WTC11 (cell line): ENCODE data around the gene GLRB. TPM values are rescaled to one million over a fixed set of nuclear protein-coding genes. Genes with fewer than 3 reads are reported as not detected.
"Not testable (repeated sequence)": the region's sequence is repeated elsewhere in the genome, so short reads cannot be mapped to it uniquely, and the experiment has no call there.

Source experiments
- ATAC-seq: fragments of 200-7000 bp; cut with Tn5 transposase; 2 replicates; pipeline ENCODE4 v1.10.0; 2021; ENCODE audit warnings: mild to moderate bottlenecking, moderate library complexity
- CTCF ChIA-PET: fragments of 300-600 bp; sonication (Branson Sonifier 250); formaldehyde crosslinking; loops from one replicate; lab custom pipeline; 2021; ENCODE audit warnings: antibody characterized with exemption; lab: Charles Lee
- POLR2A ChIA-PET: fragments of 350-600 bp; sonication (Branson Sonifier 250); formaldehyde crosslinking; loops from one replicate; lab custom pipeline; 2021; ENCODE audit warnings: antibody characterized with exemption; lab: Charles Lee
- DNase-seq: peaks from one replicate; pipeline ENCODE4 v3.0.0; 2021; ENCODE audit warnings: low spot score
- H3K27ac Mint-ChIP-seq: 2 replicates; pipeline ENCODE4 v1.8.0; 2021; ENCODE audit warnings: mixed read lengths
- H3K27me3 Mint-ChIP-seq: 2 replicates; pipeline ENCODE4 v1.8.0; 2021; ENCODE audit warnings: low read depth, mild to moderate bottlenecking, moderate library complexity, mixed read lengths
- H3K36me3 Mint-ChIP-seq: 2 replicates; pipeline ENCODE4 v1.8.0; 2021; ENCODE audit warnings: mixed read lengths
- H3K4me1 Mint-ChIP-seq: 2 replicates; pipeline ENCODE4 v1.8.0; 2022; ENCODE audit warnings: mixed read lengths
- H3K4me3 Mint-ChIP-seq: 2 replicates; pipeline ENCODE4 v1.8.0; 2021; ENCODE audit warnings: mild to moderate bottlenecking, moderate library complexity, mixed read lengths
- H3K9me3 Mint-ChIP-seq: 2 replicates; pipeline ENCODE4 v1.8.0; 2021; ENCODE audit warnings: mixed read lengths
- IRF2 ChIP-seq: sonication (generic); formaldehyde crosslinking; IDR thresholded peaks from 2 replicates; pipeline ENCODE4 v1.8.0; 2022; ENCODE audit warnings: low read depth, missing genetic modification reagents, borderline replicate concordance
- KAT7 ChIP-seq: sonication (generic); formaldehyde crosslinking; IDR thresholded peaks from 2 replicates; pipeline ENCODE4 v1.8.1; 2023; ENCODE audit warnings: missing genetic modification reagents, mild to moderate bottlenecking, borderline replicate concordance
- MYBL2 ChIP-seq: sonication (generic); formaldehyde crosslinking; IDR thresholded peaks from 2 replicates; pipeline ENCODE4 v1.8.1; 2023; ENCODE audit warnings: mild to moderate bottlenecking, moderate library complexity, missing genetic modification reagents
- NFE2L1 ChIP-seq: sonication (generic); formaldehyde crosslinking; IDR thresholded peaks from 2 replicates; pipeline ENCODE4 v1.8.1; 2023; ENCODE audit warnings: missing genetic modification reagents
- NFYB ChIP-seq: sonication (generic); formaldehyde crosslinking; conservative IDR thresholded peaks from 2 replicates; pipeline ENCODE4 v1.8.0; 2022; ENCODE audit warnings: low read depth, missing genetic modification reagents
- SMAD4 ChIP-seq: sonication (generic); formaldehyde crosslinking; IDR thresholded peaks from 2 replicates; pipeline ENCODE4 v1.8.0; 2022; ENCODE audit warnings: mild to moderate bottlenecking, missing genetic modification reagents
- TEAD1 ChIP-seq: sonication (generic); formaldehyde crosslinking; IDR thresholded peaks from 2 replicates; pipeline ENCODE4 v1.8.0; 2022; ENCODE audit warnings: mild to moderate bottlenecking, missing genetic modification reagents
- ZNF121 ChIP-seq: sonication (generic); formaldehyde crosslinking; IDR thresholded peaks from 2 replicates; pipeline ENCODE4 v1.8.0; 2023; ENCODE audit warnings: missing genetic modification reagents
- ZNF232 ChIP-seq: sonication (generic); formaldehyde crosslinking; IDR thresholded peaks from 2 replicates; pipeline ENCODE4 v1.8.0; 2022; ENCODE audit warnings: mild to moderate bottlenecking, missing genetic modification reagents
- total RNA-seq: library from RNA; stranded (reverse); gene quantifications from 3 replicates; pipeline ENCODE4 v1.2.3, GENCODE V29; 2021
- TF ChIP-seq, protein P1 (sequence below): sonication (generic); formaldehyde crosslinking; conservative IDR thresholded peaks from 2 replicates; pipeline ENCODE4 v1.8.1; 2022; ENCODE audit warnings: mild to moderate bottlenecking, missing genetic modification reagents
- TF ChIP-seq, protein P2 (sequence below): fragments of 250-450 bp; sonication (Bioruptor Pico); IDR thresholded peaks from 2 replicates; pipeline ENCODE4 v1.8.0; 2021; ENCODE audit warnings: mild to moderate bottlenecking
- TF ChIP-seq, protein P3 (sequence below): sonication (generic); formaldehyde crosslinking; IDR thresholded peaks from 2 replicates; pipeline ENCODE4 v1.8.0; 2022; ENCODE audit warnings: mild to moderate bottlenecking, missing genetic modification reagents
- TF ChIP-seq, protein P4 (sequence below): sonication (generic); formaldehyde crosslinking; IDR thresholded peaks from 2 replicates; pipeline ENCODE4 v1.8.1; 2022; ENCODE audit warnings: low read depth, mild to moderate bottlenecking, moderate library complexity, missing genetic modification reagents, borderline replicate concordance
- TF ChIP-seq, protein P5 (sequence below): sonication (generic); formaldehyde crosslinking; IDR thresholded peaks from 2 replicates; pipeline ENCODE4 v1.8.1; 2023; ENCODE audit warnings: mild to moderate bottlenecking, missing genetic modification reagents, borderline replicate concordance
- TF ChIP-seq, protein P6 (sequence below): sonication (generic); formaldehyde crosslinking; IDR thresholded peaks from 2 replicates; pipeline ENCODE4 v1.8.0; 2022; ENCODE audit warnings: mild to moderate bottlenecking, missing genetic modification reagents
- TF ChIP-seq, protein P7 (sequence below): sonication (generic); formaldehyde crosslinking; IDR thresholded peaks from 2 replicates; pipeline ENCODE4 v1.8.1; 2023; ENCODE audit warnings: mild to moderate bottlenecking, missing genetic modification reagents, moderate library complexity
- TF ChIP-seq, protein P8 (sequence below): sonication (generic); formaldehyde crosslinking; IDR thresholded peaks from 2 replicates; pipeline ENCODE4 v1.8.1; 2022; ENCODE audit warnings: missing genetic modification reagents, borderline replicate concordance

The GLRB gene
- total RNA-seq, 1 experiment from 2014 or later: 0.31 TPM

DNA sequence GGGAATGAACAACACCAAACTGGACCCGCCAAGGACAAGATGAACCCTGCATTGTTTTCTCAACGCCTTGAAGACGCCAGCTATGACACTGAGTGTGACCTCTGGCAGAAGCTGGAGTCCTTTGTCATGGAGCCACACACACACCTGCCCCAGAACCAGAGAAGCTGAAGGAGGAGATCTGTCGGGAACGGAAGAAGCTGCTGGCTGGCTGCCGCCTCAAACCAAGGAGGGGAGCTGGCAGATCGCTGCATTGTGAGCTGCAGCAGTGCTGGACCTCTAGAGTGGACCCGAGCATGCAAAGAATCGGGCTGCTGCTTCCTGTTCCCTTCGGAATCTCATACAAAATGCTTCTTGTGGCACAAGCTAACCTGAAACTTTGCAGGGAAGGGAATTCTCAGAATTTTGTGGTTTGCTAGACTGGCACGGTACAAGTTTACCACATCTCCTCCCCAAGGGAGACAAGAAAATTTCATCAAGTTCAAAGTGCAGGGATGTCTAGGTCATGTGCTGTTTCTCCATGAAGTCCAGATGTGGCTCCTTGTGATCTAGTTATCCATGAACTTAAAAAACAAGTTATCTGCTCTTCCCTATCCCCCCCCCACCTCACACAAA lies 23.4 kb upstream of the GLRB start:
- POLR2A ChIA-PET: interaction anchor here (0.6 kb wide), 1 partner anchor 42 kb away, joined by 3 read pairs; no protein-coding TSS in a partner anchor
- Mint-ChIP-seq H3K4me3 (no peak overlapping the region), H3K9me3 (no peaks in the 10 kb centered on the region), H3K4me1 (peaks cover 32% of the 10 kb centered on the region), H3K27me3 (no peaks in the 10 kb centered on the region; the same call in 1 of the 2 replicates), H3K36me3 (no peaks in the 10 kb centered on the region), H3K27ac (no peak overlapping the region)
- TF ChIP-seq, protein P1, sequence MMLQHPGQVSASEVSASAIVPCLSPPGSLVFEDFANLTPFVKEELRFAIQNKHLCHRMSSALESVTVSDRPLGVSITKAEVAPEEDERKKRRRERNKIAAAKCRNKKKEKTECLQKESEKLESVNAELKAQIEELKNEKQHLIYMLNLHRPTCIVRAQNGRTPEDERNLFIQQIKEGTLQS (CRISPR knock-in tag): no peak
- TF ChIP-seq, protein P2, sequence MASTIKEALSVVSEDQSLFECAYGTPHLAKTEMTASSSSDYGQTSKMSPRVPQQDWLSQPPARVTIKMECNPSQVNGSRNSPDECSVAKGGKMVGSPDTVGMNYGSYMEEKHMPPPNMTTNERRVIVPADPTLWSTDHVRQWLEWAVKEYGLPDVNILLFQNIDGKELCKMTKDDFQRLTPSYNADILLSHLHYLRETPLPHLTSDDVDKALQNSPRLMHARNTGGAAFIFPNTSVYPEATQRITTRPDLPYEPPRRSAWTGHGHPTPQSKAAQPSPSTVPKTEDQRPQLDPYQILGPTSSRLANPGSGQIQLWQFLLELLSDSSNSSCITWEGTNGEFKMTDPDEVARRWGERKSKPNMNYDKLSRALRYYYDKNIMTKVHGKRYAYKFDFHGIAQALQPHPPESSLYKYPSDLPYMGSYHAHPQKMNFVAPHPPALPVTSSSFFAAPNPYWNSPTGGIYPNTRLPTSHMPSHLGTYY (CRISPR knock-in tag): no peak
- TF ChIP-seq NFE2L1 (CRISPR knock-in tag): no peak
- TF ChIP-seq, protein P3, sequence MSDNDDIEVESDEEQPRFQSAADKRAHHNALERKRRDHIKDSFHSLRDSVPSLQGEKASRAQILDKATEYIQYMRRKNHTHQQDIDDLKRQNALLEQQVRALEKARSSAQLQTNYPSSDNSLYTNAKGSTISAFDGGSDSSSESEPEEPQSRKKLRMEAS: no peak
- ATAC-seq (peak; percentile 63), DNase-seq (no peak)
- CTCF ChIA-PET: interaction anchor here (0.7 to 1.6 kb wide), 3 partner anchors 18 to 80 kb away, joined by 3 read pairs; partner anchors contain the start of gene GLRB

DNA sequence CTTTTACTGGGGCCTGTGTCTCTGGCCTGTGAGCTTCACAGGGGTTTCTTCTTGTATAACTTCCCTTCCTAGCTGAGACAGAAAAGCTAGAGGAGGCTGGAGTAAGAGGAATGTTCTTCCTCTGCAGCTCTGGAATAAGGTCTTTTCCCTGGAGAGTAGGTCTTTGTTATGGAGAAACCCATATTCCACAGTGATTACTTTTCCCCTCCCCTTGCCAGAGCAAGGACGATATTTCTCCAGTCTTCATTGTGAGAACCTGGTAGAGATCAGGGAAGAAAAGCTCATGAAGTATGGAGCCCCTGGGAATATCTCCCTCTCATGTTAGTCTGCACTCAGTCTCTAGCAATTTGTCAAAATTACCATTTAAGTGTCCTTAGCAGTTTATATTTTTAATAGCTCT lies 18.7 kb upstream of the GLRB start:
- Mint-ChIP-seq H3K9me3 (no peaks in the 10 kb centered on the region), H3K36me3 (no peaks in the 10 kb centered on the region), H3K27me3 (no peaks in the 10 kb centered on the region), H3K4me3 (peak overlapping the region; percentile 25; the same call in 1 of the 2 replicates), H3K4me1 (peaks cover 49% of the 10 kb centered on the region), H3K27ac (peak overlapping the region; percentile 79)
- TF ChIP-seq NFYB (CRISPR knock-in tag): no peak
- TF ChIP-seq, protein P4, sequence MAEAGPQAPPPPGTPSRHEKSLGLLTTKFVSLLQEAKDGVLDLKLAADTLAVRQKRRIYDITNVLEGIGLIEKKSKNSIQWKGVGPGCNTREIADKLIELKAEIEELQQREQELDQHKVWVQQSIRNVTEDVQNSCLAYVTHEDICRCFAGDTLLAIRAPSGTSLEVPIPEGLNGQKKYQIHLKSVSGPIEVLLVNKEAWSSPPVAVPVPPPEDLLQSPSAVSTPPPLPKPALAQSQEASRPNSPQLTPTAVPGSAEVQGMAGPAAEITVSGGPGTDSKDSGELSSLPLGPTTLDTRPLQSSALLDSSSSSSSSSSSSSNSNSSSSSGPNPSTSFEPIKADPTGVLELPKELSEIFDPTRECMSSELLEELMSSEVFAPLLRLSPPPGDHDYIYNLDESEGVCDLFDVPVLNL (CRISPR knock-in tag): no peak
- ChIA-PET CTCF (interaction anchor here (1.1 to 1.7 kb wide), 3 partner anchors 12 to 84 kb away, joined by 3 to 11 read pairs (median 4); no protein-coding TSS in a partner anchor), POLR2A (no interaction called here)
- ATAC-seq (peak; percentile 91), DNase-seq (no peak)

DNA sequence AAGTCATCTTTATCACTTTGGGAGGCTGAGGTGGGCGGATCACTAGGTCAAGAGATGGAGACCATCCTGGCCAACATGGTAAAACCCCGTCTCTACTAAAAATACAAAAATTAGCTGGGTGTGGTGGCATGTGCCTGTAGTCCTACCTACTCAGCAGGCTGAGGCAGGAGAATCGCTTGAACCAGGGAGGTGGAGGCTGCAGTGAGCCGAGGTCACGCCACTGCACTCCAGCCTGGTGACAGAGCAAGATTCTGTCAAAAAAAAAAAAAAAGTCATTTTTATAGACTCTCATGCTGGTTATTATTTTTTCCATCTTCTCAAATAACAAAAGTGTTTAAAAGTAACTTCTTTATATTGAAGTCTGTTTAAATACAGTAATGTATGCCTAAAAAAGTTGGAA lies 17.1 kb upstream of the GLRB start:
- DNase-seq, H3K4me3 Mint-ChIP-seq, H3K27me3 Mint-ChIP-seq, H3K9me3 Mint-ChIP-seq, POLR2A ChIA-PET, H3K36me3 Mint-ChIP-seq, H3K27ac Mint-ChIP-seq, ATAC-seq: not testable (repeated sequence)
- CTCF ChIA-PET: interaction anchor here (0.8 to 1.1 kb wide), 2 partner anchors 13 to 88 kb away, joined by 3 to 5 read pairs; no protein-coding TSS in a partner anchor
- H3K4me1 Mint-ChIP-seq: peaks cover 38% of the 10 kb centered on the region

DNA sequence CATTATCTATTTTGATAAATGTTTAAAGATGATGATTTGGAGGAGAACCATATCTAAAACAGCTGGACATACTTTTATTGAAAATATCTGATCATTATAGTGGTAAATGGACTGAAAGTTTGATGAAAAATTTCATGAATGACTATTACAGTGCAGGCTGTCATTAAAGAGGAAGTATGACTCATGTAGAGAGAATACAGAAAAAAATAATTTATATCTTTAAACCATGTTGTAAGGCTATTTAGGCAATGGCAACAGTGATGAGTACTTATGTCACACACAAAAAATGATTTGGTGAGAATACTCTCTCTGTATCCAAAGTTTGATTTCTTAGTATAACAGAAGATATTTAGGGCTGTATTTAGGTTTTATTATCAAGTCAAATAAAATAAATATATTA lies 3.9 kb upstream of the GLRB start:
- Mint-ChIP-seq H3K4me1 (peaks cover 13% of the 10 kb centered on the region), H3K27ac (no peak overlapping the region), H3K4me3 (no peak overlapping the region), H3K9me3 (no peaks in the 10 kb centered on the region), H3K36me3 (no peaks in the 10 kb centered on the region), H3K27me3 (peaks cover 29% of the 10 kb centered on the region)
- DNase-seq: no peak
- ChIA-PET POLR2A (no interaction called here), CTCF (no interaction called here)
- no peak for ATAC-seq
- TF ChIP-seq ZNF121 (CRISPR knock-in tag) (no peak), MYBL2 (CRISPR knock-in tag) (no peak), NFYB (CRISPR knock-in tag) (no peak), IRF2 (CRISPR knock-in tag) (no peak), ZNF232 (no peak), SMAD4 (CRISPR knock-in tag) (no peak), TEAD1 (CRISPR knock-in tag) (no peak), KAT7 (CRISPR knock-in tag) (no peak)
- TF ChIP-seq, protein P5, sequence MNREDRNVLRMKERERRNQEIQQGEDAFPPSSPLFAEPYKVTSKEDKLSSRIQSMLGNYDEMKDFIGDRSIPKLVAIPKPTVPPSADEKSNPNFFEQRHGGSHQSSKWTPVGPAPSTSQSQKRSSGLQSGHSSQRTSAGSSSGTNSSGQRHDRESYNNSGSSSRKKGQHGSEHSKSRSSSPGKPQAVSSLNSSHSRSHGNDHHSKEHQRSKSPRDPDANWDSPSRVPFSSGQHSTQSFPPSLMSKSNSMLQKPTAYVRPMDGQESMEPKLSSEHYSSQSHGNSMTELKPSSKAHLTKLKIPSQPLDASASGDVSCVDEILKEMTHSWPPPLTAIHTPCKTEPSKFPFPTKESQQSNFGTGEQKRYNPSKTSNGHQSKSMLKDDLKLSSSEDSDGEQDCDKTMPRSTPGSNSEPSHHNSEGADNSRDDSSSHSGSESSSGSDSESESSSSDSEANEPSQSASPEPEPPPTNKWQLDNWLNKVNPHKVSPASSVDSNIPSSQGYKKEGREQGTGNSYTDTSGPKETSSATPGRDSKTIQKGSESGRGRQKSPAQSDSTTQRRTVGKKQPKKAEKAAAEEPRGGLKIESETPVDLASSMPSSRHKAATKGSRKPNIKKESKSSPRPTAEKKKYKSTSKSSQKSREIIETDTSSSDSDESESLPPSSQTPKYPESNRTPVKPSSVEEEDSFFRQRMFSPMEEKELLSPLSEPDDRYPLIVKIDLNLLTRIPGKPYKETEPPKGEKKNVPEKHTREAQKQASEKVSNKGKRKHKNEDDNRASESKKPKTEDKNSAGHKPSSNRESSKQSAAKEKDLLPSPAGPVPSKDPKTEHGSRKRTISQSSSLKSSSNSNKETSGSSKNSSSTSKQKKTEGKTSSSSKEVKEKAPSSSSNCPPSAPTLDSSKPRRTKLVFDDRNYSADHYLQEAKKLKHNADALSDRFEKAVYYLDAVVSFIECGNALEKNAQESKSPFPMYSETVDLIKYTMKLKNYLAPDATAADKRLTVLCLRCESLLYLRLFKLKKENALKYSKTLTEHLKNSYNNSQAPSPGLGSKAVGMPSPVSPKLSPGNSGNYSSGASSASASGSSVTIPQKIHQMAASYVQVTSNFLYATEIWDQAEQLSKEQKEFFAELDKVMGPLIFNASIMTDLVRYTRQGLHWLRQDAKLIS (CRISPR knock-in tag): no peak
- TF ChIP-seq, protein P6, sequence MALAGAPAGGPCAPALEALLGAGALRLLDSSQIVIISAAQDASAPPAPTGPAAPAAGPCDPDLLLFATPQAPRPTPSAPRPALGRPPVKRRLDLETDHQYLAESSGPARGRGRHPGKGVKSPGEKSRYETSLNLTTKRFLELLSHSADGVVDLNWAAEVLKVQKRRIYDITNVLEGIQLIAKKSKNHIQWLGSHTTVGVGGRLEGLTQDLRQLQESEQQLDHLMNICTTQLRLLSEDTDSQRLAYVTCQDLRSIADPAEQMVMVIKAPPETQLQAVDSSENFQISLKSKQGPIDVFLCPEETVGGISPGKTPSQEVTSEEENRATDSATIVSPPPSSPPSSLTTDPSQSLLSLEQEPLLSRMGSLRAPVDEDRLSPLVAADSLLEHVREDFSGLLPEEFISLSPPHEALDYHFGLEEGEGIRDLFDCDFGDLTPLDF: no peak
- TF ChIP-seq, protein P7, sequence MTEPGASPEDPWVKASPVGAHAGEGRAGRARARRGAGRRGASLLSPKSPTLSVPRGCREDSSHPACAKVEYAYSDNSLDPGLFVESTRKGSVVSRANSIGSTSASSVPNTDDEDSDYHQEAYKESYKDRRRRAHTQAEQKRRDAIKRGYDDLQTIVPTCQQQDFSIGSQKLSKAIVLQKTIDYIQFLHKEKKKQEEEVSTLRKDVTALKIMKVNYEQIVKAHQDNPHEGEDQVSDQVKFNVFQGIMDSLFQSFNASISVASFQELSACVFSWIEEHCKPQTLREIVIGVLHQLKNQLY (CRISPR knock-in tag): no peak
- TF ChIP-seq, protein P8, sequence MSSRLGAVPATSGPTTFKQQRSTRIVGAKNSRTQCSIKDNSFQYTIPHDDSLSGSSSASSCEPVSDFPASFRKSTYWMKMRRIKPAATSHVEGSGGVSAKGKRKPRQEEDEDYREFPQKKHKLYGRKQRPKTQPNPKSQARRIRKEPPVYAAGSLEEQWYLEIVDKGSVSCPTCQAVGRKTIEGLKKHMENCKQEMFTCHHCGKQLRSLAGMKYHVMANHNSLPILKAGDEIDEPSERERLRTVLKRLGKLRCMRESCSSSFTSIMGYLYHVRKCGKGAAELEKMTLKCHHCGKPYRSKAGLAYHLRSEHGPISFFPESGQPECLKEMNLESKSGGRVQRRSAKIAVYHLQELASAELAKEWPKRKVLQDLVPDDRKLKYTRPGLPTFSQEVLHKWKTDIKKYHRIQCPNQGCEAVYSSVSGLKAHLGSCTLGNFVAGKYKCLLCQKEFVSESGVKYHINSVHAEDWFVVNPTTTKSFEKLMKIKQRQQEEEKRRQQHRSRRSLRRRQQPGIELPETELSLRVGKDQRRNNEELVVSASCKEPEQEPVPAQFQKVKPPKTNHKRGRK (CRISPR knock-in tag): no peak
